ENCODE results near the gene MRPL48. TPM values are rescaled to one million over a fixed set of nuclear protein-coding genes. Genes with fewer than 3 reads are reported as not detected.
"Not testable (repeated sequence)": the region's sequence is repeated elsewhere in the genome, so short reads cannot be mapped to it uniquely, and the experiment has no call there.

MRPL48 gene
- total RNA-seq, 1 experiment from 2014 or later: 119 TPM

- in situ Hi-C loops (cut with HindIII; ENCODE audit: low pct_unique_long_range_greater_than_20kb, low sequenced_read_pairs): no loop called here
- no peak for DNase-seq (ENCODE audit: low read depth, low spot score)
Measured at GRCh38 chr11:73870261-73870660, 82.6 kb downstream of the MRPL48 start.

GRCh38 chr11:73872749-73873357 is 85.2 kb downstream of the MRPL48 start:
- no peak for DNase-seq (ENCODE audit: low read depth, low spot score)
- in situ Hi-C loops (cut with HindIII; ENCODE audit: low pct_unique_long_range_greater_than_20kb, low sequenced_read_pairs): no loop called here

- in situ Hi-C loops (cut with HindIII; ENCODE audit: low pct_unique_long_range_greater_than_20kb, low sequenced_read_pairs): no loop called here
- no peak for DNase-seq (ENCODE audit: low read depth, low spot score)
Measured at GRCh38 chr11:73875380-73875779, 87.7 kb downstream of the MRPL48 start.

GRCh38 chr11:73875840-73876239 is 88.2 kb downstream of the MRPL48 start:
- no peak for DNase-seq (ENCODE audit: low read depth, low spot score)
- in situ Hi-C loops (cut with HindIII; ENCODE audit: low pct_unique_long_range_greater_than_20kb, low sequenced_read_pairs): no loop called here

- in situ Hi-C loops (cut with HindIII; ENCODE audit: low pct_unique_long_range_greater_than_20kb, low sequenced_read_pairs): no loop called here
- peak; percentile 99 for DNase-seq (ENCODE audit: low read depth, low spot score)
Measured at GRCh38 chr11:73876424-73877310, 89.0 kb downstream of the MRPL48 start, which contains the start of the genes COA4 and PAAF1. Gene COA4 (minus strand): TSS chr11:73876846. CDS start chr11:73873378, 3,468 bp downstream. Gene PAAF1 (plus strand): TSS chr11:73876999. CDS start chr11:73877022, 23 bp downstream.

- in situ Hi-C loops (cut with HindIII; ENCODE audit: low pct_unique_long_range_greater_than_20kb, low sequenced_read_pairs): no loop called here
Measured at GRCh38 chr11:73878771-73879170, 91.1 kb downstream of the MRPL48 start.

GRCh38 chr11:73880449-73880848 is 92.8 kb downstream of the MRPL48 start:
- in situ Hi-C loops (cut with HindIII; ENCODE audit: low pct_unique_long_range_greater_than_20kb, low sequenced_read_pairs); DNase-seq (ENCODE audit: low read depth, low spot score): not testable (repeated sequence)

More at GRCh38 chr11:73878771-73879170, 91.1 kb downstream of the MRPL48 start:
- DNase-seq (ENCODE audit: low read depth, low spot score): no peak

GRCh38 chr11:73883856-73884255 is 96.2 kb downstream of the MRPL48 start:
- no peak for DNase-seq (ENCODE audit: low read depth, low spot score)
- in situ Hi-C loops (cut with HindIII; ENCODE audit: low pct_unique_long_range_greater_than_20kb, low sequenced_read_pairs): no loop called here

- DNase-seq (ENCODE audit: low read depth, low spot score): no peak
- in situ Hi-C loops (cut with HindIII; ENCODE audit: low pct_unique_long_range_greater_than_20kb, low sequenced_read_pairs): no loop called here
Measured at GRCh38 chr11:73888244-73888643, 100.6 kb downstream of the MRPL48 start.

- in situ Hi-C loops (cut with HindIII; ENCODE audit: low pct_unique_long_range_greater_than_20kb, low sequenced_read_pairs): no loop called here
- no peak for DNase-seq (ENCODE audit: low read depth, low spot score)
Measured at GRCh38 chr11:73889019-73889418, 101.3 kb downstream of the MRPL48 start.

- DNase-seq (ENCODE audit: low read depth, low spot score): no peak
- in situ Hi-C loops (cut with HindIII; ENCODE audit: low pct_unique_long_range_greater_than_20kb, low sequenced_read_pairs): no loop called here
Measured at GRCh38 chr11:73889536-73889935, 101.9 kb downstream of the MRPL48 start.

- no peak for DNase-seq (ENCODE audit: low read depth, low spot score)
- in situ Hi-C loops (cut with HindIII; ENCODE audit: low pct_unique_long_range_greater_than_20kb, low sequenced_read_pairs): no loop called here
Measured at GRCh38 chr11:73893041-73893440, 105.4 kb downstream of the MRPL48 start.

- no peak for DNase-seq (ENCODE audit: low read depth, low spot score)
- in situ Hi-C loops (cut with HindIII; ENCODE audit: low pct_unique_long_range_greater_than_20kb, low sequenced_read_pairs): no loop called here
Measured at GRCh38 chr11:73894725-73895335, 107.2 kb downstream of the MRPL48 start.

- in situ Hi-C loops (cut with HindIII; ENCODE audit: low pct_unique_long_range_greater_than_20kb, low sequenced_read_pairs): no loop called here
- no peak for DNase-seq (ENCODE audit: low read depth, low spot score)
Measured at GRCh38 chr11:73902303-73902702, 114.6 kb downstream of the MRPL48 start.

- no peak for DNase-seq (ENCODE audit: low read depth, low spot score)
- in situ Hi-C loops (cut with HindIII; ENCODE audit: low pct_unique_long_range_greater_than_20kb, low sequenced_read_pairs): no loop called here
Measured at GRCh38 chr11:73907191-73907590, 119.5 kb downstream of the MRPL48 start.

GRCh38 chr11:73912026-73912425 is 124.4 kb downstream of the MRPL48 start:
- no peak for DNase-seq (ENCODE audit: low read depth, low spot score)
- in situ Hi-C loops (cut with HindIII; ENCODE audit: low pct_unique_long_range_greater_than_20kb, low sequenced_read_pairs): no loop called here

- in situ Hi-C loops (cut with HindIII; ENCODE audit: low pct_unique_long_range_greater_than_20kb, low sequenced_read_pairs): no loop called here
- DNase-seq (ENCODE audit: low read depth, low spot score): no peak
Measured at GRCh38 chr11:73913472-73913871, 125.8 kb downstream of the MRPL48 start.

- no peak for DNase-seq (ENCODE audit: low read depth, low spot score)
- in situ Hi-C loops (cut with HindIII; ENCODE audit: low pct_unique_long_range_greater_than_20kb, low sequenced_read_pairs): no loop called here
Measured at GRCh38 chr11:73914284-73914683, 126.6 kb downstream of the MRPL48 start.

Measured in SK-MEL-5 (cell line).